ENCODE measurements around the gene SLC7A6OS. TPM values are rescaled to one million over a fixed set of nuclear protein-coding genes. Genes with fewer than 3 reads are reported as not detected.
A peak's percentile ranks its signal among the peaks of the same experiment; 100 is the strongest.

Gene SLC7A6OS
- total RNA-seq, 2 donors from 2014 or later, result 15.2 to 16.6 TPM

- no peak for TF ChIP-seq CTCF (IDR thresholded peaks at IDR 0.05)
- Histone ChIP-seq H3K4me1 (no peaks in the 10 kb centered on the region), H3K9ac (ENCODE audit: low read depth in 2 of 2, low read length in 2 of 2) (no peak overlapping the region), H3K9me3 (no peaks in the 10 kb centered on the region), H3K4me3 (no peak overlapping the region), H3K27ac (no peak overlapping the region), H3K36me3 (peaks cover 20% of the 10 kb centered on the region), H3K27me3 (no peaks in the 10 kb centered on the region)
- no peak for DNase-seq
- intact Hi-C loops (cut with DNase I), result no loop called here
Observed at GRCh38 chr16:68297908-68298307, 12.8 kb downstream of the SLC7A6OS start.

- H3K4me3 ChIP-seq, result no peak overlapping the region
- H3K9ac ChIP-seq (ENCODE audit: low read depth in 2 of 2, low read length in 2 of 2), result no peak overlapping the region
- no peaks in the 10 kb centered on the region for H3K9me3 ChIP-seq
- TF ChIP-seq CTCF (IDR thresholded peaks at IDR 0.05), result no peak
- H3K4me1 ChIP-seq, result no peaks in the 10 kb centered on the region
- no peaks in the 10 kb centered on the region for H3K27me3 ChIP-seq
- peaks cover 20% of the 10 kb centered on the region for H3K36me3 ChIP-seq
- DNase-seq, result no peak
- H3K27ac ChIP-seq, result no peak overlapping the region
- intact Hi-C loops (cut with DNase I), result no loop called here
Observed at GRCh38 chr16:68296693-68297092, 14.1 kb downstream of the SLC7A6OS start.

- Histone ChIP-seq H3K27ac (no peak overlapping the region), H3K9ac (ENCODE audit: low read depth in 2 of 2, low read length in 2 of 2) (no peak overlapping the region), H3K4me1 (no peaks in the 10 kb centered on the region), H3K4me3 (no peak overlapping the region), H3K27me3 (no peaks in the 10 kb centered on the region), H3K9me3 (no peaks in the 10 kb centered on the region), H3K36me3 (peaks cover 18% of the 10 kb centered on the region)
- no peak for DNase-seq
- no peak for TF ChIP-seq CTCF (IDR thresholded peaks at IDR 0.05)
- intact Hi-C loops (cut with DNase I), result no loop called here
Observed at GRCh38 chr16:68296291-68296690, 14.5 kb downstream of the SLC7A6OS start.

- Histone ChIP-seq H3K36me3 (peaks cover 5% of the 10 kb centered on the region), H3K4me1 (peaks cover 6% of the 10 kb centered on the region), H3K27me3 (no peaks in the 10 kb centered on the region), H3K9ac (ENCODE audit: low read depth in 2 of 2, low read length in 2 of 2) (no peak overlapping the region), H3K4me3 (no peak overlapping the region), H3K27ac (no peak overlapping the region), H3K9me3 (no peaks in the 10 kb centered on the region)
- no peak for DNase-seq
- intact Hi-C loops (cut with DNase I), result no loop called here
- no peak for TF ChIP-seq CTCF (IDR thresholded peaks at IDR 0.05)
Observed at GRCh38 chr16:68292425-68292824, 18.3 kb downstream of the SLC7A6OS start.

GRCh38 chr16:68291227-68291626, 19.5 kb downstream of the SLC7A6OS start:
- DNase-seq, result no peak
- H3K4me3 ChIP-seq, result no peak overlapping the region
- H3K9ac ChIP-seq (ENCODE audit: low read depth in 2 of 2, low read length in 2 of 2), result no peak overlapping the region
- peaks cover 5% of the 10 kb centered on the region for H3K36me3 ChIP-seq
- peaks cover 11% of the 10 kb centered on the region for H3K4me1 ChIP-seq
- TF ChIP-seq CTCF (IDR thresholded peaks at IDR 0.05), result no peak
- no peaks in the 10 kb centered on the region for H3K9me3 ChIP-seq
- no peak overlapping the region for H3K27ac ChIP-seq
- no peaks in the 10 kb centered on the region for H3K27me3 ChIP-seq
- intact Hi-C loops (cut with DNase I), result no loop called here

- no peaks in the 10 kb centered on the region for H3K27me3 ChIP-seq
- no peaks in the 10 kb centered on the region for H3K9me3 ChIP-seq
- intact Hi-C loops (cut with DNase I), result no loop called here
- DNase-seq, result no peak
- TF ChIP-seq CTCF (IDR thresholded peaks at IDR 0.05), result no peak
- H3K4me1 ChIP-seq, result peaks cover 11% of the 10 kb centered on the region
- H3K27ac ChIP-seq, result peak overlapping the region; percentile 0
- H3K36me3 ChIP-seq, result peaks cover 5% of the 10 kb centered on the region
- H3K9ac ChIP-seq (ENCODE audit: low read depth in 2 of 2, low read length in 2 of 2), result no peak overlapping the region
- H3K4me3 ChIP-seq, result no peak overlapping the region
Observed at GRCh38 chr16:68290450-68290849, 20.3 kb downstream of the SLC7A6OS start.

Measured in colonic mucosa (tissue), 4 donors.